Activated T-helper 1 cell treated with anti-CD3 and anti-CD28 coated beads, Interleukin-12 subunit alpha, Interleukin-12 subunit beta, Interleukin-2, Interleukin-4 antibody, amounts not matched to agents 30 ng/mL and 10 ng/mL and 1 ng/mL, durations not matched to agents 14 hours and 24 hours and 36 hours (primary cell): ENCODE results near the gene ZFP3. TPM values are rescaled to one million over a fixed set of nuclear protein-coding genes. Genes with fewer than 3 reads are reported as not detected.
"Not testable (repeated sequence)": the region's sequence is repeated elsewhere in the genome, so short reads cannot be mapped to it uniquely, and the experiment has no call there.

Experiments
- DNase-seq: peaks from one replicate; pipeline ENCODE4 v3.0.0; 2021; ENCODE audit warnings: low spot score
- H3K27ac Mint-ChIP-seq: one replicate; pipeline ENCODE4 v1.8.0; 2021; ENCODE audit warnings: mild to moderate bottlenecking, mixed read lengths
- H3K27me3 Mint-ChIP-seq: one replicate; pipeline ENCODE4 v1.8.0; 2022; ENCODE audit warnings: mild to moderate bottlenecking, moderate library complexity, mixed read lengths; ENCODE audit not compliant: insufficient read depth
- H3K36me3 Mint-ChIP-seq: one replicate; pipeline ENCODE4 v1.8.0; 2021; ENCODE audit warnings: low read depth, mixed read lengths
- H3K4me1 Mint-ChIP-seq: one replicate; pipeline ENCODE4 v1.8.0; 2021; ENCODE audit warnings: low read depth, mixed read lengths
- H3K4me3 Mint-ChIP-seq: one replicate; pipeline ENCODE4 v1.8.0; 2021; ENCODE audit warnings: mild to moderate bottlenecking, moderate library complexity, mixed read lengths
- H3K9me3 Mint-ChIP-seq: one replicate; pipeline ENCODE4 v1.8.0; 2021; ENCODE audit warnings: mixed read lengths
- intact Hi-C: fragments of 100-400 bp; cut with micrococcal nuclease; formaldehyde crosslinking; loops from one replicate; pipeline ENCODE4 v1.15.1; 2024
- total RNA-seq: library from RNA; stranded (reverse); gene quantifications from 2 replicates; pipeline ENCODE4 v1.2.3, GENCODE V29; 2022

The ZFP3 gene
- total RNA-seq, 1 donor from 2014 or later = 2.0 TPM

DNA sequence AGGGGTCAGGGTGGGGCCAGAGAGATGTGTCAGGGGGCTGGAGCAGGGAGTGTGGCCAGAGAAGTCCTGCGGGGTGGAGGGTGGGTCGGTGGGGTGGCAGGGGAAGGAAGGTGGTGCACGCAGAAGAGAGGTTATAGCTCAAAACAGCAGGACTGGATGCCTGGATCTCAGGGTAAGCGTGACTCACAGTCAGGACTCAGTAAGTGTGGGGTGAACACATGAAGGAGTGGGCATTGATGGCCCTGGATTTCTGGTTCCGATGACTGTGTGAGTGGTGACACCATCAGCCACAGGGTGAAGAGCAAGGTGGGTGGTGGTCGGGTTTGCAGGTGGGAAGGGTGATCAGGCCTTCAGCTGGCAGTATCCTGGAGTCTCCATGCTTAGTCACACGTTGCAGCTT lies 43.8 kb downstream of the ZFP3 start:
- Mint-ChIP-seq H3K27me3 (peaks cover 31% of the 10 kb centered on the region), H3K4me3 (peak overlapping the region; percentile 17)
- intact Hi-C loops, H3K36me3 Mint-ChIP-seq, DNase-seq, H3K4me1 Mint-ChIP-seq, H3K27ac Mint-ChIP-seq, H3K9me3 Mint-ChIP-seq: not testable (repeated sequence)

GRCh38 chr17:5122586-5123342 lies 44.5 kb downstream of the ZFP3 start:
- no peak overlapping the region for H3K4me3 Mint-ChIP-seq

DNA sequence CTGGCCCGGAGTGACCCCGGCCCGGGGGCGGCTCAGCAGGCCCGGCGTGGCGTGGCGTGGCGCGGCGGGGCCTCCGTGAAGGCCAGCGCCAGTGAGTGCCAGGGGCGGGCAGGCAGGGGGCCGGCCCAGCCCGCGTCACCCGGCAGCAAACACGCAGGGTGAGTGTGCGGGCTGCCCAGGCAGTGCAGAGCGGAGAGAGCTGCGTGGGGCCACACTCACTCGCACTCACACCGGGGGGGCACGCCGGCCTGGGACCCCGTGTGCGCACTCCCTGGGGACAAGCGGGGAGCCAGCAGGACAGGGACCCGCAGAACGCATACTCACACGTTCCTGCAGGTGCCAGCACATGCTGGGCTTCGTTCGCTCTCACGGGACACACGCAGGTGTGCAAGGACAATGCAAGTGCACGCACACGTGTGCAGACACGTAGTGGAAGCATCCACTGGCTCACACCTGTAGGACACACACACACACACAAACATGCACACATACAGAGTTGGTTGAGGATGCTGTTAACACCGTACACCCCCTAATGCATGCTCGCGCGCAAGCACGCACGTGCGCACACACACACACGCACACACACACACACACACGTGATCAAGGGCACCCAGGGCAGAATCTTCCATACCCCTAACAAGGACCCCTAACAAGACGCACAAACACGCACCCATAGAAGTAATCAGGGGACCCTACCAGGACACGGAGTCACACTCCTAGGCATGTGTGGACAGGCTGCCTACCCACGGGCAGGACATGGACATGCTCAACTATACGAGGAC lies 45.3 kb downstream of the ZFP3 start:
- peaks cover 24% of the 10 kb centered on the region for H3K27me3 Mint-ChIP-seq
- no peak for DNase-seq
- H3K36me3 Mint-ChIP-seq = no peaks in the 10 kb centered on the region
- H3K4me1 Mint-ChIP-seq = no peaks in the 10 kb centered on the region
- intact Hi-C loops = no loop called here
- H3K9me3 Mint-ChIP-seq = no peaks in the 10 kb centered on the region
- no peak overlapping the region for H3K4me3 Mint-ChIP-seq
- no peak overlapping the region for H3K27ac Mint-ChIP-seq

More at GRCh38 chr17:5122586-5123342, 44.5 kb downstream of the ZFP3 start:
- Mint-ChIP-seq H3K36me3 (no peaks in the 10 kb centered on the region), H3K27ac (no peak overlapping the region), H3K4me1 (no peaks in the 10 kb centered on the region), H3K9me3 (no peaks in the 10 kb centered on the region), H3K27me3 (peaks cover 24% of the 10 kb centered on the region)
- no peak for DNase-seq
- intact Hi-C loops = no loop called here

- H3K27ac Mint-ChIP-seq, H3K36me3 Mint-ChIP-seq, H3K9me3 Mint-ChIP-seq, H3K4me1 Mint-ChIP-seq, intact Hi-C loops, DNase-seq, H3K4me3 Mint-ChIP-seq: not testable (repeated sequence)
- peaks cover 22% of the 10 kb centered on the region for H3K27me3 Mint-ChIP-seq
These were observed 46.0 kb downstream of the ZFP3 start for GRCh38 chr17:5124125-5124760.

DNA sequence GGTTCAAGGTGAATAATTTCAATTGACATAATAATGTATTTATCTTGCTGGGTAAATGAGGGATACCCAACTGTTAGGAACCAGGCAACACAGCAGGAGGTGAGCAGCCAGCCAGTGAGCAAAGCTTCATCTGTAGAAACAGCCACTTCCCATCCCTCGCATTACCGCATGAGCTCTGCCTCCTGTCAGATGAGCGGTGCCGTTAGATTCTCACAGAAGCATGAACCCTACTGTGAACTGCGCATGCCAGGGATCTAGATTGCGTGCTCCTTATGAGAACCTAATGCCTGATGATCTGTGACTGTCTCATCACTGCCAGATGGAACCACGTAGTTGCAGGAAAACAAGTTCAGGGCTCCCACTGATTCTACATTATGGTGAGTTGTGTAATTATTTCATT lies 46.6 kb downstream of the ZFP3 start:
- DNase-seq, H3K9me3 Mint-ChIP-seq, H3K4me3 Mint-ChIP-seq, H3K4me1 Mint-ChIP-seq, intact Hi-C loops, H3K36me3 Mint-ChIP-seq, H3K27ac Mint-ChIP-seq: not testable (repeated sequence)
- peaks cover 20% of the 10 kb centered on the region for H3K27me3 Mint-ChIP-seq

- H3K4me1 Mint-ChIP-seq = no peaks in the 10 kb centered on the region
- H3K36me3 Mint-ChIP-seq = no peaks in the 10 kb centered on the region
- intact Hi-C loops = no loop called here
- no peak overlapping the region for H3K4me3 Mint-ChIP-seq
- no peak overlapping the region for H3K27ac Mint-ChIP-seq
- peaks cover 9% of the 10 kb centered on the region for H3K27me3 Mint-ChIP-seq
- no peak for DNase-seq
- no peaks in the 10 kb centered on the region for H3K9me3 Mint-ChIP-seq
These were observed 48.6 kb downstream of the ZFP3 start for GRCh38 chr17:5126719-5127488.

- no peak overlapping the region for H3K27ac Mint-ChIP-seq
- no peak overlapping the region for H3K4me3 Mint-ChIP-seq
- DNase-seq = no peak
- no peaks in the 10 kb centered on the region for H3K9me3 Mint-ChIP-seq
- intact Hi-C loops = no loop called here
- no peaks in the 10 kb centered on the region for H3K36me3 Mint-ChIP-seq
- H3K27me3 Mint-ChIP-seq = peaks cover 5% of the 10 kb centered on the region
- no peaks in the 10 kb centered on the region for H3K4me1 Mint-ChIP-seq
These were observed 49.6 kb downstream of the ZFP3 start for GRCh38 chr17:5127910-5128309.

- H3K9me3 Mint-ChIP-seq, H3K36me3 Mint-ChIP-seq, DNase-seq, H3K4me3 Mint-ChIP-seq, intact Hi-C loops, H3K27me3 Mint-ChIP-seq, H3K4me1 Mint-ChIP-seq, H3K27ac Mint-ChIP-seq: not testable (repeated sequence)
These were observed 50.1 kb downstream of the ZFP3 start for GRCh38 chr17:5128387-5128786.

DNA sequence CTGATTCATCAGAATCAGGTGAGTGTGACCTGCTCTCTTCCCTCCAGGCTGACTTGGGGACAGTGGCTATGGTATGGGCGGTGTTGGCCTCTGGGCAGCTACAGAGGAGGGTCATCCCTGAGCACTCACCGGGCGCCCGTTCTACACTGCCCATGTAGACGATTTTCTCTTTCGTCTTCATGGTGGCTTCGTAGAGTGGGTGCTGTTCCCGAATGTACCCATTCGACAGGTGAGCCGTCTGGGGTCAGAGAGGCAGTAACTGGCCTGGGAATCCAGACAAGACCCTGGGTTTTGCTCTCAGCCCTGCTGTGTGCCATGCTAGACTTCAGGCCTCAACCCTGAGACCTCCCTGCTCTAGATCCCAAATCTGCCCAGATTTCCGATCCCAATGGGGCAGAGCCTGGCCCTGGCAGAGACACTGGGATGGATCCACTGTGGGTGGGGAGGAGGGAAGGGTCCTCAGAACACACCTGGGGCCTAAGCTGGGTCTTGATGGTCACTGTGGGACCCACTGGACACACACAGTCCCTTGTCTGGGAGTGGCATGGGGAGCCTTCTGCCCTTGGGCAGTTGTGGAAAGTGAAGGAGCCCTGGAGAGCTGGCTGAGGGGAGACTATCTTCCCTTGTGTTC lies 50.8 kb downstream of the ZFP3 start:
- no peaks in the 10 kb centered on the region for H3K36me3 Mint-ChIP-seq
- intact Hi-C loops = no loop called here
- DNase-seq = no peak
- H3K27ac Mint-ChIP-seq = no peak overlapping the region
- peaks cover 5% of the 10 kb centered on the region for H3K27me3 Mint-ChIP-seq
- H3K4me3 Mint-ChIP-seq = no peak overlapping the region
- no peaks in the 10 kb centered on the region for H3K9me3 Mint-ChIP-seq
- H3K4me1 Mint-ChIP-seq = no peaks in the 10 kb centered on the region

DNA sequence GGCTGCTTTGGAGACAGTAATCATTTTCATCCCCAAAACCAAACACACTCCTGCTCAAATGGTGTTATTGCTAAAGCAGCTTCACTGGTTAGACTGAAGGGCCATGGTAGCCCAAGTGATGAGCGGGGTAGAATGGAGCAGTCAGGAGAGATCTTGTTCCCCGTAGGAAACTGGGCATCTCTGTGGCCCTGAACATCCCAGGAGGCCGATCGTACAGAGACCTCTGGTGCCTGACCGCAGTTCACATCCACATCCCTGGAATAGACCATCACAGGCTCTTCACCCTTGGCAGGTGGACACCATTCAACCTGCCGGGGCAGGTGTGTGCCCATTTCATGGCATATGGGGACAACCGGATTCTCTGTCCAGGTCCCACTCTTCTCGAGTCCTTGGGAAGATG lies 51.5 kb downstream of the ZFP3 start:
- H3K27me3 Mint-ChIP-seq, H3K36me3 Mint-ChIP-seq, H3K27ac Mint-ChIP-seq, H3K4me3 Mint-ChIP-seq, DNase-seq, H3K4me1 Mint-ChIP-seq, intact Hi-C loops, H3K9me3 Mint-ChIP-seq: not testable (repeated sequence)

- H3K9me3 Mint-ChIP-seq, H3K27me3 Mint-ChIP-seq, intact Hi-C loops, DNase-seq, H3K4me3 Mint-ChIP-seq, H3K36me3 Mint-ChIP-seq, H3K27ac Mint-ChIP-seq, H3K4me1 Mint-ChIP-seq: not testable (repeated sequence)
These were observed 52.0 kb downstream of the ZFP3 start for GRCh38 chr17:5130261-5130660.

DNA sequence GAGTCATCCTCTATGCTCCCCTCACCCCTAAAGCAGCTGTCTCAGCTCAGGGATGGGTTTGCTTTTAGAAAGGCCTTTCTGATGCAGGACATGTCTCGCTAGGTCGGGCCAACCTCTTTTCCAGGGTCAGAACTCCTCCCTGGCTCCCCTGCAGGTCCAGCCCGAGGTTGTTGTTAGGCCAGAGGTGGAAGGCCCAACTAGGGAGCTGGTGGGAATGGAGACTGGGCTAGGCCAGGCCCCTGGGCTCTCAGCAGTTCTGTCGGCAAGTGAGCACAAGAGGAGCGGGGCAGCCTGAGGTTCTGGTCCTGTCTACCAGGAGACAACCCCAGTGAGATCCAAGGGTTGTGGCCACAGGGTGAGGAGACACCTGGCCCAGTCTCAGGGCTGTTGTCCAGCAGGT lies 52.4 kb downstream of the ZFP3 start:
- H3K9me3 Mint-ChIP-seq, H3K27ac Mint-ChIP-seq, H3K4me1 Mint-ChIP-seq, intact Hi-C loops, H3K36me3 Mint-ChIP-seq, DNase-seq, H3K27me3 Mint-ChIP-seq, H3K4me3 Mint-ChIP-seq: not testable (repeated sequence)
